ENCODE data around the gene WASHC4.

DNA sequence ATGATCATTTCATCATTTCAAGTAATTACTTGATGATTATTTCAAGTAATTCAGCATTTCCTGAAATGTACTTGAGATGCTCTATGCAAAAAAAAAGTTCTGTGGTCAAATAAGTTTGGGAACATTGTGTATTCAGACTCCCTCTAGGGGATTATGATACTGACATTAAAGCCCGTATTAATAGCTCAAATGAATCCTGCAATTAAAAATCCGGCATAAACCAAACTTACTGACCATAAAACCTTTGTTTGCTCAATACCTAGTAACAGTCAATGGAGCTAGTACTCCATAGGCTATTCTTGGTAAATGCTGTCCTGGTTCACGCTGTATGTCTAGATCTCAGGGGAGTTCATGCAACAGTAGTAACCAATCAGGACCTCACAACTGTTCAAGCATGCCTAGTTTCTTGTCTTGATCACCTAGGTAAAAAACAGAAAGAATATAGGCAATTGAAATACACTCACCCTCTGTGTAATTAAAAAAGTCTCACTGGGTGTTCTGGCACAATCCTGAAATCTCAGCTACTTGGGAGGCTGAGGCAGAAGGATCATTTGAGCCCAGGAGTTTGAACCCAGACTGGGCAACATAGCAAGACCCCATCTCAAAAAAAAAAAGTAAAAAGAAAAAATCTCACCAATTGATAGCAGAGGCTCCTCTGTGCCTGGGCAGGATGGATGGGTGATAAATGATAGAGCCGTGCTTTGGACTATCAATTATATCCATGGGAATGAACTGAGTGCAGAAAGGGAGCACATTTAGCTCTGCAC lies 37.4 kb upstream of the WASHC4 start:
- TF ChIP-seq, protein P1, sequence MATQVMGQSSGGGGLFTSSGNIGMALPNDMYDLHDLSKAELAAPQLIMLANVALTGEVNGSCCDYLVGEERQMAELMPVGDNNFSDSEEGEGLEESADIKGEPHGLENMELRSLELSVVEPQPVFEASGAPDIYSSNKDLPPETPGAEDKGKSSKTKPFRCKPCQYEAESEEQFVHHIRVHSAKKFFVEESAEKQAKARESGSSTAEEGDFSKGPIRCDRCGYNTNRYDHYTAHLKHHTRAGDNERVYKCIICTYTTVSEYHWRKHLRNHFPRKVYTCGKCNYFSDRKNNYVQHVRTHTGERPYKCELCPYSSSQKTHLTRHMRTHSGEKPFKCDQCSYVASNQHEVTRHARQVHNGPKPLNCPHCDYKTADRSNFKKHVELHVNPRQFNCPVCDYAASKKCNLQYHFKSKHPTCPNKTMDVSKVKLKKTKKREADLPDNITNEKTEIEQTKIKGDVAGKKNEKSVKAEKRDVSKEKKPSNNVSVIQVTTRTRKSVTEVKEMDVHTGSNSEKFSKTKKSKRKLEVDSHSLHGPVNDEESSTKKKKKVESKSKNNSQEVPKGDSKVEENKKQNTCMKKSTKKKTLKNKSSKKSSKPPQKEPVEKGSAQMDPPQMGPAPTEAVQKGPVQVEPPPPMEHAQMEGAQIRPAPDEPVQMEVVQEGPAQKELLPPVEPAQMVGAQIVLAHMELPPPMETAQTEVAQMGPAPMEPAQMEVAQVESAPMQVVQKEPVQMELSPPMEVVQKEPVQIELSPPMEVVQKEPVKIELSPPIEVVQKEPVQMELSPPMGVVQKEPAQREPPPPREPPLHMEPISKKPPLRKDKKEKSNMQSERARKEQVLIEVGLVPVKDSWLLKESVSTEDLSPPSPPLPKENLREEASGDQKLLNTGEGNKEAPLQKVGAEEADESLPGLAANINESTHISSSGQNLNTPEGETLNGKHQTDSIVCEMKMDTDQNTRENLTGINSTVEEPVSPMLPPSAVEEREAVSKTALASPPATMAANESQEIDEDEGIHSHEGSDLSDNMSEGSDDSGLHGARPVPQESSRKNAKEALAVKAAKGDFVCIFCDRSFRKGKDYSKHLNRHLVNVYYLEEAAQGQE (IDR thresholded peaks at IDR 0.05; ENCODE audit: low read depth, low read length), result no peak
- TF ChIP-seq SREBF2 (IDR thresholded peaks at IDR 0.05; ENCODE audit: low read length), result no peak
- TF ChIP-seq CREB1 (IDR thresholded peaks at IDR 0.05; ENCODE audit: low read depth), result no peak
- TF ChIP-seq POLR2AphosphoS5 (IDR thresholded peaks at IDR 0.05; ENCODE audit: low read length), result no peak
- TF ChIP-seq SP1 (IDR thresholded peaks at IDR 0.05; ENCODE audit: low read depth, low read length), result no peak
- TF ChIP-seq, protein P2, sequence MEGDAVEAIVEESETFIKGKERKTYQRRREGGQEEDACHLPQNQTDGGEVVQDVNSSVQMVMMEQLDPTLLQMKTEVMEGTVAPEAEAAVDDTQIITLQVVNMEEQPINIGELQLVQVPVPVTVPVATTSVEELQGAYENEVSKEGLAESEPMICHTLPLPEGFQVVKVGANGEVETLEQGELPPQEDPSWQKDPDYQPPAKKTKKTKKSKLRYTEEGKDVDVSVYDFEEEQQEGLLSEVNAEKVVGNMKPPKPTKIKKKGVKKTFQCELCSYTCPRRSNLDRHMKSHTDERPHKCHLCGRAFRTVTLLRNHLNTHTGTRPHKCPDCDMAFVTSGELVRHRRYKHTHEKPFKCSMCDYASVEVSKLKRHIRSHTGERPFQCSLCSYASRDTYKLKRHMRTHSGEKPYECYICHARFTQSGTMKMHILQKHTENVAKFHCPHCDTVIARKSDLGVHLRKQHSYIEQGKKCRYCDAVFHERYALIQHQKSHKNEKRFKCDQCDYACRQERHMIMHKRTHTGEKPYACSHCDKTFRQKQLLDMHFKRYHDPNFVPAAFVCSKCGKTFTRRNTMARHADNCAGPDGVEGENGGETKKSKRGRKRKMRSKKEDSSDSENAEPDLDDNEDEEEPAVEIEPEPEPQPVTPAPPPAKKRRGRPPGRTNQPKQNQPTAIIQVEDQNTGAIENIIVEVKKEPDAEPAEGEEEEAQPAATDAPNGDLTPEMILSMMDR (IDR thresholded peaks at IDR 0.05 in 2 of 3, conservative IDR thresholded peaks at IDR 0.05 in 1 of 3; ENCODE audit: control insufficient read depth in 2 of 3, extremely low read depth in 1 of 3, insufficient read depth in 1 of 3, low read depth in 3 of 3, low read length in 3 of 3), result no peak
- TF ChIP-seq PAX8 (IDR thresholded peaks at IDR 0.05), result no peak
- no peak for TF ChIP-seq NRF1 (conservative IDR thresholded peaks at IDR 0.05; ENCODE audit: low read depth, low read length)
- TF ChIP-seq ZNF384 (IDR thresholded peaks at IDR 0.05; ENCODE audit: borderline replicate concordance, low read depth, low read length), result no peak
- no peak for TF ChIP-seq RAD21 (IDR thresholded peaks at IDR 0.05; ENCODE audit: insufficient read depth, low read depth, low read length)
- no peak for TF ChIP-seq TAF1 (IDR thresholded peaks at IDR 0.05; ENCODE audit: borderline replicate concordance, low read depth, low read length)
